Mucosa of descending colon (tissue), 3 donors: ENCODE data around the gene USP46. TPM values are rescaled to one million over a fixed set of nuclear protein-coding genes. Genes with fewer than 3 reads are reported as not detected.

Experiments used
- ATAC-seq: fragments of 200-7000 bp; cut with Tn5 transposase; one replicate; pipeline ENCODE4 v1.9.1; 2020; ENCODE audit warnings: mild to moderate bottlenecking, moderate library complexity
- DNase-seq, 3 donors: peaks; one replicate each; pipeline ENCODE4 v3.0.0-alpha.2; 2020
- H3K36me3 ChIP-seq: fragments of 200-600 bp; one replicate; pipeline ENCODE4 v1.8.0; 2021; ENCODE audit warnings: low read depth, mild to moderate bottlenecking
- H3K4me1 ChIP-seq: fragments of 200-600 bp; one replicate; pipeline ENCODE4 v1.8.0; 2021; ENCODE audit warnings: low read depth, mild to moderate bottlenecking
- H3K4me3 ChIP-seq: fragments of 200-600 bp; one replicate; pipeline ENCODE4 v1.8.0; 2021; ENCODE audit warnings: mild to moderate bottlenecking
- H3K9me3 ChIP-seq: fragments of 200-600 bp; one replicate; pipeline ENCODE4 v1.8.0; 2021; ENCODE audit warnings: mild to moderate bottlenecking
- CTCF ChIP-seq: fragments of 200-600 bp; IDR thresholded peaks from one replicate; pipeline ENCODE4 v1.8.0; 2022; ENCODE audit warnings: antibody characterized with exemption, mild to moderate bottlenecking
- intact Hi-C, 2 donors: fragments of 100-400 bp; cut with DNase I in 1 of 2; cut with micrococcal nuclease in 1 of 2; formaldehyde crosslinking; loops; one replicate each; pipeline versions ENCODE4 v1.11.0 to v1.11.1; 2022; cut with DNase I, micrococcal nuclease
- total RNA-seq, 3 donors: library from RNA; stranded (reverse); fragmentation: NEBNext Ultra II Directional in 2 of 3; extraction: Animal tissue kit (Norgen Biotek cat#: 25700) in 2 of 3; gene quantifications; one replicate each; pipeline versions ENCODE4 v1.2.1 to v1.2.4, GENCODE V29; 2021 to 2023
- donor health status: DM: no; HTN: no; CAD: no; lungs with moderate emphysema.
- donor health status: DM: no; HTN: no; CAD: no.
- donor health status: DM: no; HTN: yes; CAD: no.

USP46 gene
- total RNA-seq, 3 donors from 2014 or later = 12.5 to 18.2 (median 14.8) TPM

- Histone ChIP-seq H3K9me3 (no peaks in the 10 kb centered on the region), H3K36me3 (no peaks in the 10 kb centered on the region), H3K4me3 (no peak overlapping the region), H3K4me1 (no peaks in the 10 kb centered on the region)
- no peak for ATAC-seq
- intact Hi-C loops = no loop called here
- DNase-seq = no peak
- no peak for TF ChIP-seq CTCF
Measured at GRCh38 chr4:52646741-52647140, 12.4 kb downstream of the USP46 start.

DNA sequence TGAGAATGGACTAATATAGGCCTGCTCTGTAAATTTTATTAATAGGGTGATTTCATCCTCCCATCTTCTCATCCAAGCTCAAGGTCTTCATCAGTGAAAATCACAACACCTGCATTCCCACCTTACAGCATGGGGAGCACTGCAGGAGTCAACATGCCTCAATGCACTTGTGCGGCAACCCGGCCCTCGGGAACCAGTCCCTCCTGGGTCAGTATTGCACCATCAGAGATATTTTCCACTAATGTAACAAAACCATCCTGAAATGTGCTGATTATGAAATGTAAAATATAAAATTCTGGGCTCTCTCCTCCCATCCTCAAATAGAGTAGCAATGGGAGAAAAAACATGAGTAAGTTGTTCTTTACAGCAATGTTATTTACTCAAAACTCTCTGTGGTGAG is 13.0 kb downstream of the USP46 start:
- H3K36me3 ChIP-seq = no peaks in the 10 kb centered on the region
- H3K4me3 ChIP-seq = no peak overlapping the region
- ATAC-seq = no peak
- H3K9me3 ChIP-seq = no peaks in the 10 kb centered on the region
- H3K4me1 ChIP-seq = no peaks in the 10 kb centered on the region
- intact Hi-C loops = no loop called here
- no peak for DNase-seq
- no peak for TF ChIP-seq CTCF

GRCh38 chr4:52645300-52645699 is 13.8 kb downstream of the USP46 start:
- H3K4me3 ChIP-seq = no peak overlapping the region
- TF ChIP-seq CTCF = no peak
- H3K9me3 ChIP-seq = no peaks in the 10 kb centered on the region
- intact Hi-C loops = no loop called here
- H3K4me1 ChIP-seq = no peaks in the 10 kb centered on the region
- no peak for ATAC-seq
- DNase-seq = no peak
- H3K36me3 ChIP-seq = no peaks in the 10 kb centered on the region

DNA sequence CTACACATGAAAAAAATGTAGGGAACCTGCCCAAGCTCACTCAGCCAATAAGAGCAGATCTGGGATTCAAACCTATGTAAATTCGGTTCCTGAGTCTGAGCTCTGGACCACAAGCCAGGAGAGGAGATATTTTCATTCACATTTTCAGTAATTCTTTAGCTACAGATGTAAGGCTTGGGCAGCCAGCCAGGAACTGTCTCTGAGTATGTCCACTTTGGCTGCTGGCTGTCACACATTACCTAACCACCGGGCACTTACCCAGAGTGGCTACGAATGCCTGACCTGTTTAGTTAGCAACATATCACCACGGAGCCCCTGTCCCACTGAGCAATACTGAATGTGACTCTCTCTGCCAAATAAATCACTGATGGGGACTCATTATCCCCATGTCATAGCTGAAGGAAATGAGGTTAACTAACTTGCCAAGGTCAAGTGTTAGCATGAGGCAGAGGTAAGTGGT is 15.3 kb downstream of the USP46 start:
- no peak for ATAC-seq
- intact Hi-C loops = no loop called here

GRCh38 chr4:52643190-52643589 is 15.9 kb downstream of the USP46 start:
- DNase-seq (no peak), ATAC-seq (no peak)
- no peaks in the 10 kb centered on the region for H3K9me3 ChIP-seq
- TF ChIP-seq CTCF = no peak
- intact Hi-C loops = no loop called here
- H3K36me3 ChIP-seq = no peaks in the 10 kb centered on the region
- H3K4me1 ChIP-seq = no peaks in the 10 kb centered on the region
- no peak overlapping the region for H3K4me3 ChIP-seq

More for the DNA sequence above, 15.3 kb downstream of the USP46 start:
- DNase-seq = no peak
- no peak for TF ChIP-seq CTCF
- H3K4me1 ChIP-seq = no peaks in the 10 kb centered on the region
- H3K4me3 ChIP-seq = no peak overlapping the region
- H3K9me3 ChIP-seq = no peaks in the 10 kb centered on the region
- H3K36me3 ChIP-seq = no peaks in the 10 kb centered on the region
